Esophagus muscularis mucosa (tissue), 4 donors: ENCODE results near the gene MYH15. TPM values are rescaled to one million over a fixed set of nuclear protein-coding genes. Genes with fewer than 3 reads are reported as not detected.

Experiments
- DNase-seq: peaks from one replicate; pipeline ENCODE4 v3.0.0-alpha.2; 2017; ENCODE audit errors: extremely low spot score
- H3K27ac ChIP-seq, 4 donors: fragments of 200-600 bp; sonication (generic); replicated peaks in 1 of 4; 1 replicate in 3 of 4; 2 replicates in 1 of 4; pipeline ENCODE4 v1.5.1; 2016 to 2019; ENCODE audit warnings: mild to moderate bottlenecking in 1 of 4
- H3K27me3 ChIP-seq, 4 donors: fragments of 200-600 bp; sonication (generic); one replicate each; pipeline versions ENCODE4 v1.5.1 to v1.6.0; 2016 to 2019
- H3K36me3 ChIP-seq, 4 donors: fragments of 200-600 bp; sonication (generic); one replicate each; pipeline ENCODE4 v1.5.1; 2016 to 2019
- H3K4me1 ChIP-seq, 4 donors: fragments of 200-600 bp; sonication (generic); one replicate each; pipeline ENCODE4 v1.5.1; 2016 to 2019
- H3K4me3 ChIP-seq, 4 donors: fragments of 200-600 bp; sonication (generic); 1 replicate in 2 of 4; 2 replicates in 2 of 4; pipeline ENCODE4 v1.5.1; 2016 to 2019; ENCODE audit warnings: mild to moderate bottlenecking in 4 of 4, moderate library complexity in 1 of 4
- H3K9me3 ChIP-seq, 4 donors: fragments of 200-600 bp; sonication (generic); 1 replicate in 3 of 4; 2 replicates in 1 of 4; pipeline ENCODE4 v1.5.1; 2016 to 2019
- EP300 ChIP-seq: sonication (generic); formaldehyde crosslinking; IDR thresholded peaks from one replicate; pipeline ENCODE4 v1.6.1; 2017; ENCODE audit warnings: antibody characterized with exemption
- POLR2A ChIP-seq: fragments of 450-650 bp; IDR thresholded peaks from one replicate; pipeline ENCODE4 v1.6.1; 2017; ENCODE audit warnings: antibody characterized with exemption, moderate library complexity, mild to moderate bottlenecking, low read depth
- POLR2AphosphoS5 ChIP-seq, 2 donors: sonication (generic); formaldehyde crosslinking; IDR thresholded peaks; one replicate each; pipeline ENCODE4 v1.6.1; 2017; ENCODE audit warnings: antibody characterized with exemption in 2 of 2
- WGBS: methylation state at CpG from one replicate; pipeline ENCODE4 v1.1.5; 2018; 5-methylcytosine and 5-hydroxymethylcytosine counted together
- intact Hi-C: fragments of 100-400 bp; cut with DNase I; formaldehyde crosslinking; loops from one replicate; pipeline ENCODE4 v1.15.1; 2023
- total RNA-seq, 4 donors: library from RNA; depleted of rRNA; stranded (reverse); fragments of >200 nt; gene quantifications; one replicate each; pipeline versions ENCODE4 v1.1.0 to v1.2.1, GENCODE V29; 2016
- TF ChIP-seq, protein P1 (sequence below), 3 experiments: fragments of 200-600 bp in 2 of 3; fragments of 450-650 bp in 1 of 3; sonication (generic) in 2 of 3; IDR thresholded peaks; one replicate each; pipeline ENCODE4 v1.5.1; 2017 to 2019; ENCODE audit warnings: antibody characterized with exemption in 3 of 3, mild to moderate bottlenecking in 2 of 3, moderate library complexity in 1 of 3

MYH15 gene
- total RNA-seq, 4 donors from 2014 or later, result under 0.01 to 0.34 (median 0.12) TPM

DNA sequence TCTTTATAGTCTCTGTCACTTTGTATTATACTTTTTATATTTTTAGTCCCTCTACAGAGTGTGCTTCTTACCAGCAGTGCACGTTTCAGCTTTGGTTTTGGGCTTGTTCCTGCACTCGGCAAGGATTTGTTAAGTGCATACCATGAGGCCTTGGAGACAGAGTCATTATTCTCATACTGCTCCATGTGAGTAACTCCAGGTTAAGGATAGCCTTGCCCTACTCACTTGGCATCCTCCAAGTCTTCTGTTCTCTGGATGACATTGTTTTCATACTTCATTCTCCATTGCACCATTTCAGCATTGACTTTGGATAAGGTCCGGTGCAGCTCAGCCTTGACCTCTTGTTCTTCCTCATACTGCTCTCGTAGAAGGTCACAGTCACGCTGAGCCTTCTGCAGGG is 96.4 kb downstream of the MYH15 start:
- intact Hi-C loops, result no loop called here
- Histone ChIP-seq H3K27ac (no peak overlapping the region), H3K4me1 (no peaks in the 10 kb centered on the region), H3K4me3 (no peak overlapping the region), H3K9me3 (no peaks in the 10 kb centered on the region), H3K27me3 (no peaks in the 10 kb centered on the region), H3K36me3 (no peaks in the 10 kb centered on the region)
- no peak for DNase-seq
- 87% methylated on average over 5 of the region's 5 CpGs for WGBS
- TF ChIP-seq, protein P1, sequence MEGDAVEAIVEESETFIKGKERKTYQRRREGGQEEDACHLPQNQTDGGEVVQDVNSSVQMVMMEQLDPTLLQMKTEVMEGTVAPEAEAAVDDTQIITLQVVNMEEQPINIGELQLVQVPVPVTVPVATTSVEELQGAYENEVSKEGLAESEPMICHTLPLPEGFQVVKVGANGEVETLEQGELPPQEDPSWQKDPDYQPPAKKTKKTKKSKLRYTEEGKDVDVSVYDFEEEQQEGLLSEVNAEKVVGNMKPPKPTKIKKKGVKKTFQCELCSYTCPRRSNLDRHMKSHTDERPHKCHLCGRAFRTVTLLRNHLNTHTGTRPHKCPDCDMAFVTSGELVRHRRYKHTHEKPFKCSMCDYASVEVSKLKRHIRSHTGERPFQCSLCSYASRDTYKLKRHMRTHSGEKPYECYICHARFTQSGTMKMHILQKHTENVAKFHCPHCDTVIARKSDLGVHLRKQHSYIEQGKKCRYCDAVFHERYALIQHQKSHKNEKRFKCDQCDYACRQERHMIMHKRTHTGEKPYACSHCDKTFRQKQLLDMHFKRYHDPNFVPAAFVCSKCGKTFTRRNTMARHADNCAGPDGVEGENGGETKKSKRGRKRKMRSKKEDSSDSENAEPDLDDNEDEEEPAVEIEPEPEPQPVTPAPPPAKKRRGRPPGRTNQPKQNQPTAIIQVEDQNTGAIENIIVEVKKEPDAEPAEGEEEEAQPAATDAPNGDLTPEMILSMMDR (IDR thresholded peaks at IDR 0.05), result no peak
- TF ChIP-seq POLR2AphosphoS5 (IDR thresholded peaks at IDR 0.05), result no peak
- TF ChIP-seq EP300, result no peak
- no peak for TF ChIP-seq POLR2A

DNA sequence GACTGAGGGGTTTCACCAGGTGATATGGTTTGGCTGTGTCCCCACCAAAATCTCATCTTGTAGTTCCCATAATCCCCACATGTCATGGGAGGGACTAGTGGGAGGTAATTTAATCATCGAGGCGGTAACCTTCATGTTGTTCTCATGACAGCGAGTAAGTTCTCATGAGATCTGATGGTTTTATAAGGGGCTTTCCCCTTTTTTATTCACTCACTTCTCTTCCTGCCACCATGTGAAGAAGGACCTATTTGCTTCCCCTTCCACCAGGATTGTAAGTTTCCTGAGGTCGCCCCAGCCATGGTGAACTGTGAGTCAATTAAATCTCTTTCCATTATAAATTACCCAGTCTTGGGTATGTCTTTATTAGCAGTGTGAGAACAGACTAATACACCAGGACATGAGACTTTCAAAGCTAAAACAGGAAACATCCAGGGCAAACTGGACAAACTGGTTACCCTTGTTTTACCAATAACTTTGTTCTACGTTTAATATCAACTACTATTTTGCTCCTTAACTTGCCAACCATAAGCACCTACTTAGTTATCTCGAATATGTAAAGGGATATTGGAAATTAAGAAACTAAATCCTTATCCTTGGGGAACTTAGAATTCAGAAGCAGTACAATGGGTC is 98.2 kb downstream of the MYH15 start:
- TF ChIP-seq, protein P1 (IDR thresholded peaks at IDR 0.05), result no peak
- TF ChIP-seq EP300 (no peak), POLR2A (no peak), POLR2AphosphoS5 (IDR thresholded peaks at IDR 0.05) (no peak)
- H3K27me3 ChIP-seq, result no peaks in the 10 kb centered on the region
- intact Hi-C loops, result no loop called here
- 94% methylated on average over 6 of the region's 6 CpGs for WGBS
- H3K27ac ChIP-seq, result no peak overlapping the region
- H3K9me3 ChIP-seq, result no peaks in the 10 kb centered on the region
- no peaks in the 10 kb centered on the region for H3K36me3 ChIP-seq
- H3K4me1 ChIP-seq, result no peaks in the 10 kb centered on the region
- no peak overlapping the region for H3K4me3 ChIP-seq
- no peak for DNase-seq

DNA sequence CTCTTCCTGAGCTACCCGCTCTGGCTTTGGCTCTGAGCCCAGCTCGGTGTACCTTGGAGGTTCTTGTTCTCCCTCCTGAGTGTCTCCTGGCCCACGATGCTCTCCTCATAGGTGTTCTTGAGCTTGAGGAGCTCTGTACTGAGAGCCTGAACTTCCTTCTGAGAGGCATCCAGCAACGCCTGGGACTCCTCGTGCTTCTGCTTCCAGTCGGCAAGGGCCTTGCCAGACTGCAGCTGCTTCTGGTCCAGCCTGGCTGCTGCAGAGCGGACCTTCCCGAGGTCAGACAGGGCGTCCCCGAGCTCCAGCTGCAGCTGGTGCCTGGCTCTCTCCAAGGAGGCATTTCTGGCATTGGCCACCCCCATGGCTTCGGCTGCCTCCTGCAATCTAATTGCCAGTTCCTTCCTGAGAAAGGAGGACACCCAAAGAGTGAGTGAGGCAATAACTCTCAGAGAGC is 99.8 kb downstream of the MYH15 start:
- TF ChIP-seq EP300 (no peak), POLR2A (no peak), POLR2AphosphoS5 (IDR thresholded peaks at IDR 0.05) (no peak)
- TF ChIP-seq, protein P1 (IDR thresholded peaks at IDR 0.05), result no peak
- no peak for DNase-seq
- Histone ChIP-seq H3K9me3 (no peaks in the 10 kb centered on the region), H3K4me1 (peaks cover 0 to 10% (median 0%) of the 10 kb centered on the region in 4 donors), H3K36me3 (no peaks in the 10 kb centered on the region), H3K27ac (no peak overlapping the region), H3K27me3 (no peaks in the 10 kb centered on the region), H3K4me3 (no peak overlapping the region)
- WGBS, result 86% methylated on average over 10 of the region's 11 CpGs
- intact Hi-C loops, result no loop called here

DNA sequence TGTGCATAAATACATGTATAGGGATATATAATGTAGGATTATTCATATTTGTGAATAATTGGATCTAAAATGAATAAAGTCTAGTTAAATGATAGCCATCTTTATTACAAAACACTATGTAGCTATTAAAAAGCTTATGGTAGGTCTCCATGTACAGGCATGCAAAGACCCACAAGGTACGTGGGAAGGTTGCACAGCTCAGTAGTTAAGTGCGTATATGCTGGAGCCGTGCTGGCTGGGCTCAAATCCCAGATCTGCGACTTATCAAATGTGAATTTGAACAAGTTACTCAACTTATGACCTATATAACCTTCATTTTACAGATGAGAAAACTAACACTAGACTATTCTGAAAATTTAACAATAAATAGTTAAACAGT is 100.6 kb downstream of the MYH15 start:
- no peaks in the 10 kb centered on the region for H3K9me3 ChIP-seq
- 95% methylated on average over 4 of the region's 4 CpGs for WGBS
- no peaks in the 10 kb centered on the region for H3K27me3 ChIP-seq
- no peak for TF ChIP-seq EP300
- TF ChIP-seq POLR2AphosphoS5 (IDR thresholded peaks at IDR 0.05), result no peak
- TF ChIP-seq, protein P1 (IDR thresholded peaks at IDR 0.05), result no peak
- TF ChIP-seq POLR2A, result no peak
- no peaks in the 10 kb centered on the region for H3K36me3 ChIP-seq
- H3K4me3 ChIP-seq, result no peak overlapping the region
- peaks cover 0 to 10% (median 0%) of the 10 kb centered on the region in 4 donors for H3K4me1 ChIP-seq
- DNase-seq, result no peak
- H3K27ac ChIP-seq, result no peak overlapping the region
- intact Hi-C loops, result loop anchor here (10.0 kb wide), 1 partner anchor 475 kb away; no protein-coding TSS in a partner anchor
